NCI-H146 treated with DMSO at 0.1 percent for 48 hours (cell line): Measurements from ENCODE around the gene PI4KA.
"Not testable (repeated sequence)": the region's sequence is repeated elsewhere in the genome, so short reads cannot be mapped to it uniquely, and the experiment has no call there.

Experiments
- DNase-seq: peaks from one replicate; lab custom pipeline; 2025; ENCODE audit not compliant: unreplicated experiment; lab: John Stamatoyannopoulos, UW

The PI4KA gene

DNA sequence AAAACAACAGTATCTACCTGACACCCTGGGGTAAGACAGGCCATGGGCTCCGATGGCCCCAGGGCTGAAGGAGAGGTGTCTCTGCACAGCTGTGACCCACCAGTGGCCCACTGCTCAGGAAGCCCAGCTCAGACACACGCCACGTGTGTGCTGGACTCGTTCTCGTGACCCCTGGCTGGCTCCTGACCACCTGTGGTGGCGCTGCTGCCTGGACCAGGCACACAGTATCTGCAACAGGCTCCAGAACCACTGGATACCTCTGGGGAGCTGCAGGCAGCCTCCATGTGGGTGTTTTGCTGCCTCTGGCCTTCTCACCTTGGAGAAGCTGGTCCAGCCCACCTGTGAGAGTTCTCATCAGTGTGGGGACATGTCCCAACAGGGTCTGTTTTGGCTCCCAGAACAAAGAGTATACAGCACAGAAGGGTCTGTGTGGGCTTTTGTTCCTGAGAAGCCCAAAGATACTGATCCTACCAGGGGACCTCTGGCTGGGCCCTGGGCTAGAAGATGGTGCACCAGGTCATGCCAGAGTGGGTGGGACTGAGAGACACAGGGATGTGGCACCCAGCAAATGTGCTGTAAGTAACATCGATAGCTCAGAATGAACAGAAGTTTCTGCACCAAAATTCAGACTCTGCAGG is 106.4 kb downstream of the PI4KA start:
- no peak for DNase-seq

DNA sequence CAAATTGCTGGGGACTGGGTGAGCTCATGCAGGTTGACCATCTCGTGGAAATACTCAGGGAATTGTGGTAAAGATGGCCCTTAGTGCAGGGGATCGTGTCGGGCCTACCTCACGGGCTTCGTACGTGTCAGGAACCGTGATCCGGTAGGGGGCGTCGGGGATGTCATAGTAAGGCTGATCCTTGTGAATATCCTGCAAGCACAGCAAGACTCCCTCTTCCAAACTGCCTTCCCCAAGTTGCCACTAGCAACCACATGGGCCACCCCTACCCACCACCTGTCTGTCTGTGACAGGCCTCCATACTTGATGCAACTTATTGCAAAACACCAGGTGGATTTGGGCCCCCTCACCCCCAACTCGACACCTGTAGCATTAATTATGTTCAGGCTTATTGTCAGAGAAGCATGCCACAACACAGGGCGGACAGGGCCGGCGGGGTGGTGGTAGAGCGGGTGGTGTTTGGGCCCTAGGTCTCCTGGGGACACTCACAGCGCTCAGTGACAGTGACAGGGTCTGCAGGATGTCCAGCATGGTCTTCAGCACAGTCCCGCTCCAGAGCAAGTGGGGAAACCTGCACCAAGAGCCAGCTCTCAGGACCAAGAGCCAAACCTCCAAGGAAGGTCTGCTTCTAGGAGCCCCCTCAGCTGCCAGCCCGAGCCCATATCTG is 107.3 kb downstream of the PI4KA start:
- no peak for DNase-seq

DNA sequence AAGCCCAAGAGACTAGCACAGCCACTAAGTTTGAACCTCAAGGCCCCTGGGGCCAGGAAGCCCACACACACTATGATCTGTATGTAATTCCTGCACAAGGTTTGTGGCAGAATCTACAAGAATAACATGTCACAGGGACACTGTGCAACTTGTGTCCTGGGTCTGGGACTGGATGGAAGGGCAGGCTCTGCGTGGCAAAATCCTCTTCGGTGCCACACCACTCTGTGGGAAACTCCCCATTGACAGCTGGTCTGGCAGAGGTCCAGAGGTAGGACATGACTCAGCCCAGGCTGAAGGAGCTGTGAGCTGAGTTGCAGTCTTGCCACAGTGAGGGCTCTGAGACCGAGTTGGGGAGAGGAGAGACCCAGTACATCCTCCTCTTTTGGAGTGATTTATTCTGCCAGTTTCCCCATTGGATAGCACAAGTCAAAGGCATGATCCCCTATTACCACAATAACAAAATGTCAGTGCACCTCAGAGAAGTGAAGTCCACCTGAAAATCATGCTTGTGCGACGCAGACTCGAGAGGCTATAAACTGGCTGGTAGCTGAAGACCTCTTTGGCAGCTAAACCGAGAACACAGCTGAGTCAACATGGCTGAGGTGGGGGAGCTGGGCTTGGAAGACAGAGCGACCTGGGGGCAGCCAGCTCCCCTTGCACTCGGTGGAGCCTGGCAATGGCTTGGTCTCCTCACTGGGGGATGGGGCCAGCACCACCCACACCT is 108.0 kb downstream of the PI4KA start:
- no peak for DNase-seq

DNA sequence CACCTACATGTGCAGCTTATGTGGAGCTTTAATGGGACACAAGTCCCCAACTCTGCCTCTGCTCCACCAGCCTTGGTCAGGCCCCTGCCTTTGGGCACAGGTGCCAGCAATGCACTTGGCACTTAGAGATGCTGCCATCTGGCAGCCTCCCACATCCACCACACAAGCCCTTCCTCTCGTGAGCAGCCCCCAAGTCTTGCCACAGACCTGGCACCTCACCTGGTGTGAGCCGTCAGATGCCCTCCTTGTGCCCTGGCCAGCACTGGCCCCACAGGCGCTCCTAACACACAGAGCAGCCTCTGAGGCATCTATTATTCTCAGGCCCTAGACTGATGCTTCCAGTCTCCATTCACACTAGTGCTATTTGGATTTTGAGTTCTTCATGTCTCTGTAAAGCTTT is 109.2 kb downstream of the PI4KA start:
- no peak for DNase-seq

DNA sequence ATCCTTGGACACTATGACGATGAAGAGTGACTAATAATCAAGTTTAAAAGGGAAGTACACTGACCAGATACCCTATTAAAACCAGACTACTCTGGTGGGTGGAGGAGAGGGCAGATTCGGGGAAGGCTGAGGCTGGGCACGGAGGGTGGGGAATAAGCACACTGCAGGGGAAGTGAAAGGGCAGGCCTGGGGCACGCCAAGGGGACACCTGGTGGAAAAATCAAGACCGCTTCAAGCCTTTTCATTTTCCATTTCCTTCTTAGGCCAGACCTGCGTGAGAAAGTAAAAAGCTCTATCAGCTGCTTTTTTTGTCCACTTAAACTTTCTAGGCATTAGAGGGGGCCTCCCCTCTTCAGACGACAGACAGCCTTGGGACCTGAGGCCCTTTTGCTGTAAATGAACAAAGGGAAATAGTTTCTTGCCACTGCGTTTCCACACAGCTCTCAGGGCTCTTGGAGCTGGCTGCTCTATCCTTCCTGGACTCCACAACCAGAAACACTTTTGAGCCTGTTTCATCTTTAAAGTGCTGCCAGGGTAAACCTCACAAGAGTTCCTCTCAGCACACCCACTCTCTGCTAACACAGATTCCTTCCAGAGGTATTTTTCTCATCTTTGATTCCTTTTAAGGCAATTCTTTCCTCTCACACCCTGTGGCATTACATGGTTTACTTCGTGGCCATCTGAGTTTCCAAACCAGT is 109.7 kb downstream of the PI4KA start:
- no peak for DNase-seq

DNA sequence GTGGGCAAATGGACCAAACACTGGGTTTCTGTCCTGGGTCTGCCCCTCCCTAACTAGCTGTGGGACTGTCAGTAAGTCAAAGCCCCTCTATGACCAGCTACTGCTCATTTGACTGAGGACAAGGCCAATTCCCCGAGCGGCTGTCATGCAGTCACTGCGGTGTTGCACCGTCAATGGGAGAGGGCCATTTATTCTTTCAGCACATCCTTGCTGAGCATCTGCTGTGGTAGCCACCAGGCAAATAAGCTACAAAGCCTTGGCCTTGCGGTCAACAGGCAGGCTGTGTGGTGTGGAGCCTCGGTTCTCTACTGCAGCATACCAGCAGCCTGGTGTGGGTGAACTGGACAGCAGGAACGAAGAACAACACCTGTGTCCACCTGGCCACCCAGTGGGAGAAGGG is 110.5 kb downstream of the PI4KA start:
- DNase-seq = no peak

DNA sequence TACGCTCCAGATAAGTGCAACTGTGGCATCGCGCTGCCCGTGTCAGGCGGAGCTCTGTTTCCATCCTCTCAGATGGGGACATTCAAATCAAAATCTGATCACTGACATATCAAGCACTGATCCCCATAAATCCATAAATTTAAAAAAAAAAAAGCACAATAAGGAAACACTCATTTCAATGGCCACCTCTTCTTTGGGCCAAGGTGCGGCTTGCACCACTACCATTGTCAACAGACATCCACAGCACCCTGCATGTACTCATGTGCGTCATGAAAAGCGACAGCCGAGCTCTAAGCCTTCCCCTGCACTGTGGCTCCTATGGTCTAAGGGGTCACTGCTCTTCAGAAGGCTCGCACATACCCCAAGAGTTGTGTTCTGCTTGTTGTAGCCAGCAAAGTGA is 111.4 kb downstream of the PI4KA start:
- DNase-seq = no peak

DNA sequence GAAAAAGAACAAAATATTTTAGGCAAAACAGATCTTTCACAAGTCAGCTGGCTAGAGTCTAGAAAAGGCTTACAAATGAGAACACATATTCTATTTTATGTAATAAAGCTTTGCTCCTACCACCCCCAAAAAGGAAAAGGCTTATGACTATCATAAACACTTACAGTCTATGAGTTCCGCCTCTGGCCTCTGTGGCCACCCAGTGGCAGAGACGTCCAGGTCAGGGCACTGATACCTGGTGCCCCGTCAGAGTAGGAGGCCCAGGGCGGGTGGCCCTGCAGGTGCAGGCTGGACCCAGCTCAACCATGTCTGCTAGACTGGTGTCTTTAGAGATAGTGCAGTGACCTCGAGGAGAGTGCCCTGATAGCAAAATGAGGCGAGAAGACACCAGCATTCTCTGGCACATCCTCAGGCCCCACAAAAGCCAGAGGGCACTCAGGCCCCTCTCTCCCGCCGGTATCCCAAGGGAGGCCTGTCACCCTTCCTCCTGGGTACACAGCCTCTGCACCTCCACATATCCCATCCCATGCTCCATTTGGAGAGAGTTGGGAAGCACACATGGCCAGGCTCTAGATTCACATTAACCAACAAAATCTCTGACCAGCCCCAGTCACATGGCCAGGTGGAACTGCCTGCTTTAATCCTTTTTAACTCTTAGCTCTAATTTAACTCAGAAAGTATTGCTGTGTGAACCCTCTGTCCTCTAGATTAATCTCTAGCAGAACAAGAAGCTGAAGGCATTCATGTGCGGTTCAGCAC is 112.0 kb downstream of the PI4KA start:
- DNase-seq = no peak

DNA sequence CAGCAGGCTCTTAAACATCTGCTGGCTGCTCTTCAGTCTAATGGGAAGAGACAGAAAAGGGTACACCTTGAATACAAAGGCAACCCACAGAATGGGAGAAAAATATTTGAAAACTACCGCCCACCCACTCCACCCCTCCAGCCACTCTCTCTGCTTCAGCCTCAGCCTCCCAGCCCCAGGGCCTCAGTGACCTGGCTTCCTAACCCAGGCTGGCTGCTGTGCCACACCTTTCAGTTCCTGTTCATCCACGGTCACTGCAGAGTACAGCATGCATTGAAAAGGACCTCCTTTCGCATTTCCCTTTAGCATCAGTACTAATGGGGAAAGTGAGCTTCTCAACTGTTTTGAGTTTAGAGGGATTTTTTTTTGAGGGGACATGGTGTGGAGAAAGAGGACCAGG is 113.5 kb downstream of the PI4KA start:
- DNase-seq = no peak

DNA sequence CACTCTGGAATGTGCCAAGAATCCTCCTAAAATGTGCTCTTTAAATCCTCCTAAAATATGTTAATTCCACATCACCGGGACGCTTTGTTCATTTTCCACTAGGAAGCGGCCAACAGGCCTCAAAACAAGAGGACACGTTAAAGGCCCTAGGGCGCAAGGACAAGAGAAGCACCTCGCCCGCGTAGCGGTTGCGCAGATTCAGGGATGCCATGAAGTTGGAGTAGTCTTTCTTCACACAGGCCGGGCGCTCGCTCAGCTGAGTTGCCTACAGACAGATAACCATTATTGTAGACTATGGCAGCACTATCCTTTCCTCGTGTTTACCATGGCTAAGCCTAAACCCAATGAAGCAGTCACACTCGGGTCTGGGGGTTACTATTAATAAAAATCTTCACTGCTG is 114.2 kb downstream of the PI4KA start:
- DNase-seq = no peak

DNA sequence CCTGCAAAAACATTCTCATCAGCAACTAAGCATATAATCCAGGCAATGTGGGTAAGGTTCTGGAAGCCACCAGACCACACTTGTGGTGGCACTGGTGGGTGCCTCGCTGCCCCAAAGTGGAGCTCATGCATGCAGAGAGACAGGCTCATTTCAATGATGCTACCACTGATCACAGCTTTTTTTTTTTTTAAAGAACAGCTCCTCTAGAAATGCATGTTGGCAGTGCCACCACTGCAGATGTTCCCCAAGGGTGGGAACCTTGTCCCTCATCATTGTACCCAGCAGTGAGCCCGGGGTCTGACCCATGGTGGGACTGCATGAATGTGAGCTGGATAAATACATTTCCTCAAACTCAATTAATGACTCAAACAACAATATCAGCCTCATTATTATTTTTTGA is 115.8 kb downstream of the PI4KA start:
- DNase-seq = no peak

DNA sequence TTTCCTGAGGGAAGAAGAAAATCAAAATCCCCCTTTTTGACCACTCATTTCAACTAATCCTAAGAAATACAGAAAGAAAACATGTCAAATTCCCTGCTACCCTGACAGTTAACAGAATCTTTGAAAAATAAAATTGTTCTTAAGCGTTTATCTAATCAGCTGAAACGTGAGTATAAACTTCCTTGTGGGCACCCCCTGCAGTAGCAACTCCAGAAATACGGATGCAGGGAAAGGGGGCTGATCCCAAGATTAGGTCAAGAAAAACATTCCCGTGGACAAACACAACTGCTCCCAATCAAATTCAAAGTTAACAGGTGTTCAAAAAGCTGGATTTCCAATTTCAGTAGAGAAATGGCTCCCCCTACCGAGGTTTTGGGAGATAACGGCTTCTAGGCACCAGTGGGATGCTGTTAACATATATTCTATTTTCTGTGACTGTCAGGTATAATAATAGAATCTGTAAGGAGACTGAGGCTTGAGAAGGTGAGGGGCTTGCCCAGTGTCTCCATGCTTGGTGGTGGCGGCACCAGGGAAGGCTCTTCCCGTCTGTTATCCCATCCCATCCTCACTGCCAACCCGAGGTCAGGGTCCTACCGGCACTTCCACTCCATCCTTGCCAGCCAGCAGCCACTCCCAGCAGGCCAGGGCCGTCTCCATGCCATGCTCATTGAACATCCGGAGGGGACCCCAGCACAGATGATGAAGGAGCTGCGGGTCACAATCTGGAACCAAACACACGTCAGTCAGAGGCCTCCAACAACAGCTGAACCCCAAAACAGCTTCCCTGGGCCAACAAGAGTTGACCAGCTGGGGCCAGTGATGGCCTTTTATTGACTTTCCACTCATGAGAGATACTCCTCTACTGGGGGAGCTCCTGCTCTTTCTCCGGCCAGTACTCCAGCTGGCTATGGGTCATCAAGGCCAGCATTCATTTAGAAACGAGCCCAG is 116.7 kb downstream of the PI4KA start:
- no peak for DNase-seq

DNA sequence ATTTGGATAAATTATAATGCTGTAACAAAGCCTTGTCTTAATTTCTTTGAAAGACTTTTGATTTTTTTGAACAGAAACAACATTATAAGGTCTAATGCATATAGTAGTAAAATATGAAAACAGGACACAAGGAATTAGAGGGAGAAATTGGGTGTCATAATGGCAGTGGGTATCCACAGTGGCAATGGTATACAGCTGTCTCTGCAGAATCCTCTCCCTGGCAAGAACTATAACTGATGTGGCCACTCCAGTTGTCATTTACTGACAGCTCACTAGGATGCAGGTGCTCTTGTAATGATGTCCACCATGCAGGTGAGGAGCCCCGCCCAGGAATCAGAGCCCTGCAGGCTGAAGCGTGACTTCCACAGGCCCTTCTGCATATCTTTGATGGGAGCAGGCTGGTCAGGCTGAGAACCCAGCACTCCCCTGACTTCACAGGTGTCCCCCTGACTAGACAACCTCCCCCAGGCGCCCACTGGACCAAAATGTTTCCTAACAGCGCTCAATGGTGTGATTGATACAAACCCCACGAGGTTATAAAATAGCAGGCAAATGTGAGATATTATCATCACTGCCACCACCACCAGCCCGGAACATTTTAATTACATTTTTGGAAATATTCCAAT is 117.5 kb downstream of the PI4KA start:
- no peak for DNase-seq

DNA sequence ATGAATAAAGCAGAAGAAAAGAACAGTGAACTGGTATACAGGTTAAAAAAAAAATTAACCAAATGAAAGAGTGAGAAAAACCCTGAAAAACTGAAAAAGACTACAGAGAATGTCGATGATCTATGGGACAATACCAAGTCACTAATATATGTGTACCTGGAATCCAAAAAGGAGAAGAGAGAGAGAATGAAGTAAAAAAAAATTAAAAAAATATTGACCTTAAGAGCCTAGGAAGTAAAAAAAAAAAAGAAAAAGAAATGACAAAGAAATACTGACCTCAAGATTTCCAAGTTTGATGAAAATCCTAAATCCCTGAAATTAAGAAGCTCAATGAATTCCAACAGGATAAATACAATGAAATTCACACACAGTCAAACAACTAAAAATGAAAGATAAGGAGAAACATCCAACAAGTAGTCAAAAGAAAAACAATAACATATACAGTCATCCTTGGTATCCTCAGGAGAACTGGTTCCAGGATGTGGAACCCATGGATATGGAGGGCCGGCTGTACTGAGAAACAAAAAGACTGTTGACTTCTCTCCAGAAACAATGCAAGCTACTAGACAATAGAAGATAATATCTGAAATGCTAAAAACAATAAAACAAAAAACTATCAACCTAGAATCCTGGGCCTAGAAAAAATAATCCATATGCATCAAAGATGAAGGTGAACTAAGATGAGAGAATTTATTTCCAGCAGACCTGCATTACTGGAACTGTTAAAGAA is 118.2 kb downstream of the PI4KA start:
- DNase-seq = no peak

DNA sequence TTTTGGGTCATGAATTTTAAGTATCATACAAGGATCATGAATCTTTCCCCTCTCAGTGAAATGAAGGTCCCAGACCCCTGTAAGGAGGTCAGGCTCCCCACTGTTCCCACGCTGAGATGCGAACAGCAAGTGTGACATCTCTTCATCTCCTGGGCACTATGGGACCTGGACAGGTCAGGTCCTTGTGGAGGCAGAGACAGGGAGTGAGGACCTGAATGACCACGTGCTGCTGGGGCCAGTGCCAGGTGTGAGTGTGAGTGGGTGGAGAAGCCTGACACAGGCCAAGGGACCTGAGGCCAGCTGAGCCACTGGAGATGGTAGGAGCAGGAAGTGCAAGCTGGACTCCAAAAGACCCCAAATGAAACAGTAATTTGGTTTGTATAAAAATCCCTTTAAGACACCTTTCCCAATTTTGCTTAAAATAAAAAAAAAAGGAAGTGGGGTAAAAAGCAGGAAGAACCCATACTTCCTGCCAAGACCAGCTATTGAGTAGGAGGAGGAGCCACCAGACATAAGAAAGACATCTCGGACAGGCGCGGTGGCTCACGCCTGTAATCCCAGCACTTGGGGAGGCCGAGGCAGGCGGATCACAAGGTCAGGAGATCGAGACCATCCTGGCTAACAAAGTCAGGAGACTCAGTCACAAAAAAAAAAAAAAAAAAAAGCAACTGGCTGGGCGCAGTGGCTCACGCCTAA is 120.1 kb downstream of the PI4KA start:
- DNase-seq = no peak

DNA sequence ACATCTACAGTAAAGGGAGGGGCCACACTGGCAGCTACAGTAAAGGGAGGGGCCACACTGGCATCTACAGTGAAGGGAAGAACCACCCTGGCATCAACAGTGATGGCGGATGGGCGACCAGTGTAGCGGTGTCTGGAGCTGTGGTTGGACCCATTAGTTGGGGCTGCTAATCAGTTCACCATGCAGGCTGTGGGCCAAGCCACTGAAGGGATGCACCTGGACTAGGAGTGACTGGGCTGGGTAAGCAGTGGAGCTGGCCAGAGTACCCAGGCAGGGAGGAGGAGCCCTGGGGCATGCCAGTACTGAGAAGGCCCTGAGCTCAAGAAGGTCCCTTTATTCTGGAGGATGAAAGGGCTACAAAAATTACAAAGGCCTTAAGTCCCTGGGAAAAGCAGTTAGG is 121.7 kb downstream of the PI4KA start:
- not testable (repeated sequence) for DNase-seq

DNA sequence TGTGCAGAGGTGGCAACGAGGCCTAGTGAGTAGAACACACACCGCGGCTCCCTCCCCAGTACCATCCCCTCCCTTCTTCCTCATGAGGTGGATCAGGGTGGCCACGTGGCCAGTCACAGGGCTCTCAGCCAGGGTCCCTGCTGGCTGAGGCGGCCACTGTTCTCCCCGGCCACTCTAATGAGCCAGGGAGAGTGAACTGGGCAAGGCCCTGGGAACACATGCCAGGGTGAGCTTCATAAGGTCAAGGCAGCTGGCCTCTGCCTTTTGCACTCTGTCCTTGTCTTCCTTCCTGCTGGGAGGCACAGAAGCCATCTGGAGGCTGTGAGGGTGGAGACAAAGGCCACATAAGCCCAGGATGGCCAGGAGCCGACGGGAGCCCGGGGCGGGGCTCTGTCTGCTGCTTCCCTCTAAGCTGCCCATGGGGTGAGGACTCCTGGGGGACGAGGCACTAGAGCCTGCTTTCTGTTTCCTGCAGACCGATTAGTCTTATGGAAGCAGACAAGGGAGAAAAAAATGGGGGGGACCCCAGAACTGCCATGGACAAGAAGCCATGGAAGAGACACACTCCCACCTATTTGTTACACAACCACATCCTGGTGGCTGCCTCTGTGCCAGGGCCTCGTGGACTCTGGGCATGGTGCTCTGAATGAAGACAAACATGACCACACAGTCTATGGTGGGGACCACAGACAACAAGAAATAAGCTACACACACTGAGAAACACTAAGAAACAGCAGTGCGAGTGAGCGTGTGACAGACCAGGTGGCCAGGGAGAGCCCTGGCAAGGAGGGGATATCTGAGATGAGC is 123.1 kb downstream of the PI4KA start:
- DNase-seq = not testable (repeated sequence)
